Nephron (organoid): ENCODE data around the gene ADAMTSL1.
A peak's percentile ranks its signal among the peaks of the same experiment; 100 is the strongest.

Source experiments
- H3K27ac Mint-ChIP-seq, 3 experiments: 2 replicates each; pipeline ENCODE4 v1.8.0; 2020; ENCODE audit warnings: mixed read lengths in 3 of 3, mild to moderate bottlenecking in 2 of 3, moderate library complexity in 1 of 3
- H3K27me3 Mint-ChIP-seq: 2 replicates; pipeline ENCODE4 v1.8.0; 2021; ENCODE audit warnings: low read depth, mild to moderate bottlenecking, moderate library complexity, mixed read lengths
- H3K36me3 Mint-ChIP-seq: 2 replicates; pipeline ENCODE4 v1.8.0; 2020; ENCODE audit warnings: low read depth, mixed read lengths
- H3K4me1 Mint-ChIP-seq: 2 replicates; pipeline ENCODE4 v1.8.0; 2020; ENCODE audit warnings: mixed read lengths
- H3K4me3 Mint-ChIP-seq, 3 experiments: 2 replicates each; pipeline ENCODE4 v1.8.0; 2020; ENCODE audit warnings: mild to moderate bottlenecking in 3 of 3, mixed read lengths in 3 of 3, moderate library complexity in 2 of 3
- H3K9me3 Mint-ChIP-seq: 2 replicates; pipeline ENCODE4 v1.8.0; 2020; ENCODE audit warnings: mixed read lengths
- TF ChIP-seq, protein P1 (sequence below), 3 experiments: fragments of 200-600 bp; sonication (generic); IDR thresholded peaks; one replicate each; pipeline ENCODE4 v1.5.0; 2021; ENCODE audit warnings: antibody characterized with exemption in 3 of 3; ENCODE audit not compliant: unreplicated experiment in 3 of 3

Gene ADAMTSL1

DNA sequence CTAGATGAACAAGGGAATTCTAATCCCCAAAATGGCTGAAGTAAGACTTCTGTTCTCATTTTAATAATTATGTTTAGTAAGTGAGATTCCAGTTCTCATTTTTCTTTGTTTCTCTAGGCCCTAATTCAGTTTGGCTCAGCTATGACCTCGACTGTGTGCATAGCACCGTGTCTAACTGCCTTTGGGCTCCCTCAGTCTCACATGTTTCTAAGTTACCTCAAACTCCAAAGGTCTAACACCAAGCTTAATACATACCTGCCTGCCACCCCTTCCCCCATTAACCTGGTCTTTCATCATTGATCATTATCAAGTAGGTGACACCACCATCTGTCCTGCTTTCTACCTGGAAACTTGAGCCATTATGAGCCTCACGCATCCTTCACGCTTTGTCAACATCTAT, 285.9 kb downstream of the ADAMTSL1 start:
- TF ChIP-seq, protein P1, sequence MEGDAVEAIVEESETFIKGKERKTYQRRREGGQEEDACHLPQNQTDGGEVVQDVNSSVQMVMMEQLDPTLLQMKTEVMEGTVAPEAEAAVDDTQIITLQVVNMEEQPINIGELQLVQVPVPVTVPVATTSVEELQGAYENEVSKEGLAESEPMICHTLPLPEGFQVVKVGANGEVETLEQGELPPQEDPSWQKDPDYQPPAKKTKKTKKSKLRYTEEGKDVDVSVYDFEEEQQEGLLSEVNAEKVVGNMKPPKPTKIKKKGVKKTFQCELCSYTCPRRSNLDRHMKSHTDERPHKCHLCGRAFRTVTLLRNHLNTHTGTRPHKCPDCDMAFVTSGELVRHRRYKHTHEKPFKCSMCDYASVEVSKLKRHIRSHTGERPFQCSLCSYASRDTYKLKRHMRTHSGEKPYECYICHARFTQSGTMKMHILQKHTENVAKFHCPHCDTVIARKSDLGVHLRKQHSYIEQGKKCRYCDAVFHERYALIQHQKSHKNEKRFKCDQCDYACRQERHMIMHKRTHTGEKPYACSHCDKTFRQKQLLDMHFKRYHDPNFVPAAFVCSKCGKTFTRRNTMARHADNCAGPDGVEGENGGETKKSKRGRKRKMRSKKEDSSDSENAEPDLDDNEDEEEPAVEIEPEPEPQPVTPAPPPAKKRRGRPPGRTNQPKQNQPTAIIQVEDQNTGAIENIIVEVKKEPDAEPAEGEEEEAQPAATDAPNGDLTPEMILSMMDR (IDR thresholded peaks at IDR 0.05; ENCODE audit: unreplicated experiment in 3 of 3) = no peak
- Mint-ChIP-seq H3K36me3 (peaks cover 6% of the 10 kb centered on the region), H3K27me3 (peaks cover 4% of the 10 kb centered on the region), H3K9me3 (no peaks in the 10 kb centered on the region), H3K27ac (peak overlapping the region in 1 of 3 experiments; percentile 1), H3K4me1 (no peaks in the 10 kb centered on the region), H3K4me3 (no peak overlapping the region)

DNA sequence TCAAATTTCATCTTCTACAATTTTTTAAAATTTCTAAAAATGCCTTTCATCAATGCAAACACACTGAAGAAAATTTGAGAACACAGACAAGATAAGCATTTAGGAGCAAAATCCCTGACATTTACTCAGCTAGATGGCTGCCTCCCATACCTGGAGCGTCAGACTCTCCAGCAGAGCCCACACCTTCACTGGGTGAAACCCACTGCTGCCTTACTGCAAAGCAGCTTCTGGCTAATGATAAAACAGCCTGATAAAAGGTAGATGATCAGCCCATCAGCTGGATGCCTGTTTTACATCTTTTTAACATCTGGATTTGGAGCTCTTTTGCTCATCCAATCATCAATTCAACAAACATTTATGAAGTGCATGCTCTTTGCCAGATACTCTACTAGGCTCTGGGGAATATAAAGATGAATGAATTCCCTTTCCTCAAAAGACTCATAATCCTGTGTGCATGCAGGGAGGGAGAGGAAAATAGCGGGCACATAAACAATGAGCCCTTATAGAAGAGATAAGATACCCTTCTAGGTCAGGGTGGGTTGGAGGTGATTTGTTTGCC, 287.9 kb downstream of the ADAMTSL1 start:
- Mint-ChIP-seq H3K9me3 (no peaks in the 10 kb centered on the region), H3K36me3 (peaks cover 6% of the 10 kb centered on the region), H3K4me3 (no peak overlapping the region), H3K27ac (no peak overlapping the region), H3K4me1 (no peaks in the 10 kb centered on the region), H3K27me3 (peaks cover 4% of the 10 kb centered on the region)
- TF ChIP-seq, protein P1 (IDR thresholded peaks at IDR 0.05; ENCODE audit: unreplicated experiment in 3 of 3) = no peak

DNA sequence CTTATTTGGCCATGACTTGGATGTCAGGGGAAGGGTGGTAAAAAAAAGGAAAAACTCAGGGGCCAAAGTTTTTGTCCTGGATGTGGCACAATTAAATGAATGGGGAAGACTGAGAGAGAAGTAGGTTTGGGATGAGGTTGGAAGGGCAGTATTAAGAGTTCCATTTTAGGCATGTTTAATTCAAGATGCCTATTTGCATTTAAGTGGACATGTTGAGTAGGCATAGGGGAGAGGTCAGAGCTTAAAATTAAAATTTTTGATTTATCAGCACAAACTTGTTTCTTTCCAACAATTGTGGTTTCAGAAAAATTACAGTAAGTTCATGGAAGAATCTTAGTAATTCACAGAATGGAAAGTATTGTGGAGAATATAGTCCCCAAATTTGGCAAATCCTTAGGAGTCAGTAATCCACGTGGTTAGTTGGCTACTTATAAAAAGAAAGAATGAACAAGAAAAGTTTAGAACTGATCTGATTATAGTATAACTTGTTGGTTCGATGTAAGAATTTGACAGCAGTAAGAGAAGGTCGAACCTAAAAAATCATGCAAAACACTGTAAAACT, 293.1 kb downstream of the ADAMTSL1 start:
- H3K4me3 Mint-ChIP-seq = no peak overlapping the region
- peak overlapping the region in 1 of 3 experiments; percentile 17 for H3K27ac Mint-ChIP-seq
- TF ChIP-seq, protein P1 (IDR thresholded peaks at IDR 0.05; ENCODE audit: unreplicated experiment in 3 of 3) = no peak
- H3K27me3 Mint-ChIP-seq = no peaks in the 10 kb centered on the region
- H3K4me1 Mint-ChIP-seq = peaks cover 34% of the 10 kb centered on the region
- H3K36me3 Mint-ChIP-seq = peaks cover 6% of the 10 kb centered on the region
- no peaks in the 10 kb centered on the region for H3K9me3 Mint-ChIP-seq

DNA sequence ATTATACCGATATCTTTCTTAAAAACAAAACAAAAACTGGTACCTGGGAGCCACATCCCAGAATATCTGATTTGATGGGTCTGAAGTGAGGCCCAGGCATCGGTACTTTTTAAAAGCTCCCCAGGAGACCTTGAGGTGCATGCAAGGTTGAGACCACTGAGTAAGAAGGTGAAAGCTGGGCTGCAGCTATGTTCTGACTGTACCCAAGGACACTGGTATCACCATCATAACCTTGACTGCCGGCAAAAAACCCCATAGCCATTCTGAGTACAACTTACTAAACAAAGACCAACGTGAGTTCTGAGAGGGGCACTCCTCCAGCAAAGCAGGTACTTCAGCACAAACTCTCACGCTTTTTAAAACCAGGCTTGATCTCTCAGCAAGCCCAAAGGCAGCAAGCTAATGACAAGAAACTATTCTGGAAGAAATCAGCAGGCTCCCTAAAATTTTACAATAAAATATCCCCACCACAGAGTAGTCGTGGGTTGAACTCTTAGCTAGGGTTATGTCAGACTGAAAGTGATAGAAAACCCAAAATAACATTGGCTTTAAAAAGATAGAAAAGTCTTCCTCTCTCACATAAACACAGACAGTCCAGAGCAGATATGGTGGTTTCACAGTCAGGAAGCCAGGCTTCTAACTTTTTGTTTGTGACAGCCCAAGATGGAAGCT, 295.1 kb downstream of the ADAMTSL1 start:
- TF ChIP-seq, protein P1 (IDR thresholded peaks at IDR 0.05; ENCODE audit: unreplicated experiment in 3 of 3) = no peak
- H3K9me3 Mint-ChIP-seq = no peaks in the 10 kb centered on the region

DNA sequence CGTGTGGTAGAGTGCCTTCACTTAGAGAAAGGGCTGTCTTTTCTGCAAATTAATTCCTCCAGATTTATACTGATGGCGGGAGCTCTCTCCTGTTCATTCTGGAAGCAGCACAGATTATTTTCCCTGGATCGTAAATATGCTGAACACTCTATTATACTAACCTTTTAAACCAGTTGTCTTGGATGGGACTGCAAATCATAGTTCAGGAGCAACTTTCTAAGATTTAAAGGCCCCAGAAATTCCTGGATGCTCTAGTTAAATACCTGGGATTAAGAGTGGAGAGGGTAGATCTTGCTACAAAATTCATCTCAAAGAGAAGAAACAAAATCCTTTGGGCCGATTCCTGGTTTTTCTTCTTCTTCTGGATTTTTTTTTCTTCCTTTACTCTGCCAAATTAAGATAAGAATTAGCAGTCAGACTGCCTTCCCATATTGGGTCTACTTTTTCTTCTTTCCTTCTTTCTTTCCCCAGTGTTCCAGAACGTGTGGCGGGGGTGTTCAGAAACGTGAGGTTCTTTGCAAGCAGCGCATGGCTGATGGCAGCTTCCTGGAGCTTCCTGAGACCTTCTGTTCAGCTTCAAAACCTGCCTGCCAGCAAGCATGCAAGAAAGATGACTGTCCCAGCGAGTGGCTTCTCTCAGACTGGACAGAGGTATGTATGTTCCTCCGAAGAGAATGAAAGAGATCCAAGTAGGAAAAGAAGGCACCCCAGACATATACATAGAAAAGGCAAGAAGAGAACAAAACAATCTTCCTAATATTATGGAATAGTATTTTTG, 296.4 kb downstream of the ADAMTSL1 start:
- no peaks in the 10 kb centered on the region for H3K9me3 Mint-ChIP-seq
- TF ChIP-seq, protein P1 (IDR thresholded peaks at IDR 0.05; ENCODE audit: unreplicated experiment in 3 of 3) = no peak
- peak overlapping the region in 1 of 3 experiments; percentile 13 for H3K4me3 Mint-ChIP-seq
- no peaks in the 10 kb centered on the region for H3K27me3 Mint-ChIP-seq
- H3K4me1 Mint-ChIP-seq = peaks cover 49% of the 10 kb centered on the region
- peak overlapping the region; percentile 86 to 96 (median 92) for H3K27ac Mint-ChIP-seq
- peaks cover 17% of the 10 kb centered on the region for H3K36me3 Mint-ChIP-seq

More for the DNA sequence above, 295.1 kb downstream of the ADAMTSL1 start:
- Mint-ChIP-seq H3K27ac (peak overlapping the region; percentile 86 to 96 (median 92)), H3K4me3 (no peak overlapping the region), H3K4me1 (peaks cover 43% of the 10 kb centered on the region), H3K27me3 (no peaks in the 10 kb centered on the region), H3K36me3 (peaks cover 10% of the 10 kb centered on the region)
